H9 (cell line): ENCODE measurements around the gene IQGAP3. TPM values are rescaled to one million over a fixed set of nuclear protein-coding genes. Genes with fewer than 3 reads are reported as not detected.

Experiments used
- DNase-seq: peaks from one replicate; pipeline ENCODE4 v3.0.0-alpha.2; 2017
- H2AFZ ChIP-seq: one replicate; pipeline ENCODE4 v1.6.1; 2013; ENCODE audit warnings: mild to moderate bottlenecking, low read length, control low read depth, moderate library complexity
- H2AK5ac ChIP-seq: 2 replicates; pipeline ENCODE4 v1.6.1; 2013; ENCODE audit warnings: low read length, control low read depth, mixed read lengths; ENCODE audit not compliant: insufficient read length
- H2BK120ac ChIP-seq: one replicate; pipeline ENCODE4 v1.6.1; 2013; ENCODE audit warnings: low read depth, mild to moderate bottlenecking, low read length, control low read depth, inconsistent platforms; ENCODE audit not compliant: poor library complexity, severe bottlenecking
- H2BK12ac ChIP-seq: 2 replicates; pipeline ENCODE4 v1.6.1; 2013; ENCODE audit warnings: low read length, control low read depth, mixed read lengths, low read depth; ENCODE audit not compliant: insufficient read length
- H2BK15ac ChIP-seq: 2 replicates; pipeline ENCODE4 v1.6.1; 2013; ENCODE audit warnings: low read depth, low read length, control low read depth
- H2BK20ac ChIP-seq: one replicate; pipeline ENCODE4 v1.6.1; 2013; ENCODE audit warnings: low read depth, mild to moderate bottlenecking, low read length, control low read depth, inconsistent platforms; ENCODE audit not compliant: poor library complexity, severe bottlenecking
- H2BK5ac ChIP-seq: 2 replicates; pipeline ENCODE4 v1.6.1; 2013; ENCODE audit warnings: low read length, control low read depth, mixed read lengths; ENCODE audit not compliant: insufficient read length
- H3K14ac ChIP-seq: 2 replicates; pipeline ENCODE4 v1.6.1; 2013; ENCODE audit warnings: low read length, control low read depth; ENCODE audit not compliant: insufficient read depth
- H3K18ac ChIP-seq: 2 replicates; pipeline ENCODE4 v1.6.1; 2013; ENCODE audit warnings: low read depth, mild to moderate bottlenecking, mixed read lengths, low read length, control low read depth; ENCODE audit not compliant: insufficient read length
- H3K23ac ChIP-seq: 2 replicates; pipeline ENCODE4 v1.6.1; 2013; ENCODE audit warnings: low read length, control low read depth, mixed read lengths, low read depth; ENCODE audit not compliant: insufficient read length
- H3K23me2 ChIP-seq: 2 replicates; pipeline ENCODE4 v1.6.1; 2013; ENCODE audit warnings: low read depth, mild to moderate bottlenecking, mixed read lengths, low read length, control low read depth; ENCODE audit not compliant: insufficient read length, poor library complexity, severe bottlenecking
- H3K27ac ChIP-seq: 2 replicates; pipeline ENCODE4 v1.5.1; 2013; ENCODE audit warnings: low read length, control low read depth, mixed read lengths, low read depth; ENCODE audit not compliant: insufficient read length
- H3K27me3 ChIP-seq: 2 replicates; pipeline ENCODE4 v1.6.1; 2013; ENCODE audit warnings: low read length, control low read depth, inconsistent platforms; ENCODE audit not compliant: insufficient read depth
- H3K4ac ChIP-seq: 2 replicates; pipeline ENCODE4 v1.6.1; 2013; ENCODE audit warnings: low read depth, mild to moderate bottlenecking, control low read depth, inconsistent platforms, low read length, moderate library complexity
- H3K4me1 ChIP-seq: 2 replicates; pipeline ENCODE4 v1.6.1; 2013; ENCODE audit warnings: low read length, control low read depth, inconsistent platforms; ENCODE audit not compliant: insufficient read depth
- H3K4me2 ChIP-seq: 2 replicates; pipeline ENCODE4 v1.6.1; 2013; ENCODE audit warnings: low read length, control low read depth, mixed read lengths; ENCODE audit not compliant: insufficient read length, insufficient read depth
- H3K56ac ChIP-seq: 2 replicates; pipeline ENCODE4 v1.6.1; 2013; ENCODE audit warnings: low read depth, mild to moderate bottlenecking, mixed read lengths, low read length, control low read depth; ENCODE audit not compliant: insufficient read length
- H3K79me1 ChIP-seq: 2 replicates; pipeline ENCODE4 v1.6.1; 2013; ENCODE audit warnings: low read depth, mild to moderate bottlenecking, moderate library complexity, low read length, control low read depth, inconsistent platforms; ENCODE audit not compliant: insufficient read depth, poor library complexity, severe bottlenecking
- H3K79me2 ChIP-seq: 2 replicates; pipeline ENCODE4 v1.6.1; 2013; ENCODE audit warnings: low read length, control low read depth, inconsistent platforms; ENCODE audit not compliant: insufficient read depth
- H3K9ac ChIP-seq: 2 replicates; pipeline ENCODE4 v1.6.1; 2013; ENCODE audit warnings: low read length, control low read depth, mixed read lengths; ENCODE audit not compliant: insufficient read length; ENCODE audit errors: extremely low read depth
- H3K9me3 ChIP-seq: one replicate; pipeline ENCODE4 v1.6.1; 2013; ENCODE audit warnings: low read depth, low read length, inconsistent platforms; ENCODE audit not compliant: control insufficient read depth
- H3T11ph ChIP-seq: one replicate; pipeline ENCODE4 v1.6.1; 2013; ENCODE audit warnings: mild to moderate bottlenecking, low read length, control low read depth, inconsistent platforms
- H4K20me1 ChIP-seq: one replicate; pipeline ENCODE4 v1.6.1; 2013; ENCODE audit not compliant: control insufficient read depth, insufficient read length, insufficient read depth
- H4K5ac ChIP-seq: 2 replicates; pipeline ENCODE4 v1.6.1; 2013; ENCODE audit warnings: low read depth, mild to moderate bottlenecking, mixed read lengths, low read length, control low read depth; ENCODE audit not compliant: insufficient read length
- H4K8ac ChIP-seq: replicated peaks from 2 replicates; pipeline ENCODE4 v1.6.1; 2013; ENCODE audit warnings: low read length, control low read depth, mixed read lengths, low read depth; ENCODE audit not compliant: insufficient read length
- H4K91ac ChIP-seq: 2 replicates; pipeline ENCODE4 v1.6.1; 2013; ENCODE audit warnings: low read depth, mild to moderate bottlenecking, moderate library complexity, mixed read lengths, low read length, control low read depth; ENCODE audit not compliant: insufficient read length
- H3K27ac Mint-ChIP-seq, 3 experiments: 2 replicates in 2 of 3; 3 replicates in 1 of 3; pipeline ENCODE4 v1.8.0; 2020 to 2021; ENCODE audit warnings: mixed read lengths in 3 of 3, mild to moderate bottlenecking in 1 of 3, moderate library complexity in 1 of 3
- H3K27me3 Mint-ChIP-seq: 2 replicates; pipeline ENCODE4 v1.8.0; 2021; ENCODE audit warnings: low read depth, mild to moderate bottlenecking, moderate library complexity, mixed read lengths
- H3K36me3 Mint-ChIP-seq, 3 experiments: 2 replicates in 2 of 3; 3 replicates in 1 of 3; pipeline ENCODE4 v1.8.0; 2020 to 2021; ENCODE audit warnings: low read depth in 3 of 3, mixed read lengths in 3 of 3; ENCODE audit not compliant: insufficient read depth in 1 of 3
- H3K4me1 Mint-ChIP-seq, 2 experiments: 2 replicates each; pipeline ENCODE4 v1.8.0; 2020; ENCODE audit warnings: mixed read lengths in 2 of 2
- H3K4me3 Mint-ChIP-seq, 2 experiments: 2 replicates in 1 of 2; 3 replicates in 1 of 2; pipeline ENCODE4 v1.8.0; 2020 to 2021; ENCODE audit warnings: mild to moderate bottlenecking in 2 of 2, mixed read lengths in 2 of 2, moderate library complexity in 1 of 2
- H3K9me3 Mint-ChIP-seq, 2 experiments: 2 replicates in 1 of 2; 3 replicates in 1 of 2; pipeline ENCODE4 v1.8.0; 2020; ENCODE audit warnings: mild to moderate bottlenecking in 2 of 2, mixed read lengths in 2 of 2, moderate library complexity in 1 of 2
- WGBS: extraction: QIAGEN DNeasy Blood & Tissue Kit; methylation state at CpG from one replicate; pipeline ENCODE4 v1.1.7; 2013; ENCODE audit warnings: missing lambda C conversion rate, low lambda C conversion rate, mixed read lengths; ENCODE audit not compliant: insufficient read length; ENCODE audit errors: extremely low coverage; 5-methylcytosine and 5-hydroxymethylcytosine counted together
- total RNA-seq: library from RNA; stranded (reverse); gene quantifications from 2 replicates; pipeline ENCODE4 v1.2.1, GENCODE V29; 2021
- TF ChIP-seq, protein P1 (sequence below): fragments of 200-600 bp; sonication (generic); conservative IDR thresholded peaks from 3 replicates; pipeline ENCODE4 v1.8.0; 2021; ENCODE audit warnings: antibody characterized with exemption, mild to moderate bottlenecking

The IQGAP3 gene
- total RNA-seq, 1 experiment from 2014 or later: 24.5 TPM

DNA sequence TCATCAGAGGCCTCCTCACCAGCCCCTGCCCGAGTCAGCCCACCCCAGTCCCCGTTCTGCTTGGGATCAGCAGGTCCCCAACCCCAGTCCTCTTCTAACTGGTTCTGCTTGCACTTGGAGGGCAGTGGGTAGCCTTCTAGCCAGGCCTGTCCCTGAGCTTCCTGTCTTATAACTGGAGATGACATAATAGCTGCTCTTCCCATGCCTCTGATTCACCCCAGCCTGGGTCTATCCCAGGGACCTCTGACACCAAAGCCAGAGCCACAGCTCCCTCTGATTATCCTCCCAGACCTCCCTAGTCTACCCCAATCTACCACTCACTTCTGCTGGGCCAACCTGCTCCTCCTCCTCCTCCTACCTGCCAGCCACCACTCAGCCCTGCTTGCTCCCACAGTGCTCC lies 31.4 kb downstream of the IQGAP3 start:
- Histone ChIP-seq H2BK15ac (no peak overlapping the region), H3K4me1 (no peaks in the 10 kb centered on the region), H3K27me3 (no peaks in the 10 kb centered on the region), H3K27ac (no peak overlapping the region), H2AK5ac (no peak overlapping the region), H4K8ac (no peak overlapping the region), H4K91ac (no peak overlapping the region), H2BK5ac (no peak overlapping the region), H3K9me3 (no peaks in the 10 kb centered on the region), H3K23ac (no peak overlapping the region), H3K4me2 (no peak overlapping the region), H2BK20ac (no peak overlapping the region), H3K14ac (no peak overlapping the region), H3K4ac (no peak overlapping the region), H3K18ac (no peak overlapping the region), H4K20me1 (no peaks in the 10 kb centered on the region), H2BK120ac (no peak overlapping the region), H3K79me2 (no peaks in the 10 kb centered on the region), H2AFZ (no peak overlapping the region), H4K5ac (no peak overlapping the region), H3K23me2 (no peaks in the 10 kb centered on the region), H3K9ac (no peak overlapping the region), H3T11ph (no peak overlapping the region), H3K56ac (no peak overlapping the region), H2BK12ac (no peak overlapping the region), H3K79me1 (no peaks in the 10 kb centered on the region)
- no peaks in the 10 kb centered on the region for H3K27me3 Mint-ChIP-seq
- WGBS: no CpG with 5 or more reads among the region's 2 CpGs
- H3K9me3 Mint-ChIP-seq: no peaks in the 10 kb centered on the region
- H3K4me1 Mint-ChIP-seq: peaks cover 3 to 9% of the 10 kb centered on the region in 2 experiments; a peak in 2 of 4 replicates
- TF ChIP-seq, protein P1, sequence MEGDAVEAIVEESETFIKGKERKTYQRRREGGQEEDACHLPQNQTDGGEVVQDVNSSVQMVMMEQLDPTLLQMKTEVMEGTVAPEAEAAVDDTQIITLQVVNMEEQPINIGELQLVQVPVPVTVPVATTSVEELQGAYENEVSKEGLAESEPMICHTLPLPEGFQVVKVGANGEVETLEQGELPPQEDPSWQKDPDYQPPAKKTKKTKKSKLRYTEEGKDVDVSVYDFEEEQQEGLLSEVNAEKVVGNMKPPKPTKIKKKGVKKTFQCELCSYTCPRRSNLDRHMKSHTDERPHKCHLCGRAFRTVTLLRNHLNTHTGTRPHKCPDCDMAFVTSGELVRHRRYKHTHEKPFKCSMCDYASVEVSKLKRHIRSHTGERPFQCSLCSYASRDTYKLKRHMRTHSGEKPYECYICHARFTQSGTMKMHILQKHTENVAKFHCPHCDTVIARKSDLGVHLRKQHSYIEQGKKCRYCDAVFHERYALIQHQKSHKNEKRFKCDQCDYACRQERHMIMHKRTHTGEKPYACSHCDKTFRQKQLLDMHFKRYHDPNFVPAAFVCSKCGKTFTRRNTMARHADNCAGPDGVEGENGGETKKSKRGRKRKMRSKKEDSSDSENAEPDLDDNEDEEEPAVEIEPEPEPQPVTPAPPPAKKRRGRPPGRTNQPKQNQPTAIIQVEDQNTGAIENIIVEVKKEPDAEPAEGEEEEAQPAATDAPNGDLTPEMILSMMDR: no peak
- DNase-seq: no peak
- H3K4me3 Mint-ChIP-seq: no peak overlapping the region
- peaks cover 20 to 55% (median 54%) of the 10 kb centered on the region in 3 experiments for H3K36me3 Mint-ChIP-seq
- no peak overlapping the region; a peak in 1 of 7 replicates for H3K27ac Mint-ChIP-seq
